Measurements from ENCODE around the gene LDAH.

The LDAH gene

DNA sequence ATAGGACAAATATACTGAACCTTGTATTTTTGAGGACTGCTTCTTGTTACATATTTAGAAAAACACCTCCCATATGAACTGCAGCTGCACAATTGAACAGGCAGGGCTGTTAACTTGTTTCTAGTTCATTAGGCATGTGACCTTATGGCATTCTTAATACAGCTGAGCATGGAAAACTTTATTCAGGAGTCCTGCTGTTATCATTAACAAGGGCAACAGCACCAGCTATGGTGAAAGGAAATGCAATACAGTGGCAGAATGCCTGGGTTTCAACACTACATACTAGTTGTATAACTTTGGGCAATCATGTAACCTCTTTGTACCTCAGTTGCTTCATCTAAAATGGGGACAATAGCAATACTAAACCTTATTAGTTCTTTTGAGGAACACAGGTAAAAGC is 84.1 kb downstream of the LDAH start:
- DNase-seq, result no peak
- Histone ChIP-seq H3K4me3 (ENCODE audit: low read length) (no peak overlapping the region), H3K27me3 (replicated peaks; ENCODE audit: insufficient read depth, low read length) (no peaks in the 10 kb centered on the region), H3K9me3 (replicated peaks; ENCODE audit: insufficient read depth, low read length) (no peaks in the 10 kb centered on the region), H3K79me2 (ENCODE audit: low read length) (peaks cover 3% of the 10 kb centered on the region; the same call in 1 of the 2 replicates), H2AFZ (ENCODE audit: low read length) (no peak overlapping the region), H3K9me2 (replicated peaks; ENCODE audit: insufficient read depth, low read length) (no peaks in the 10 kb centered on the region), H3K27ac (ENCODE audit: low read length) (no peak overlapping the region), H4K20me1 (ENCODE audit: insufficient read depth, low read length) (no peaks in the 10 kb centered on the region), H3K36me3 (replicated peaks; ENCODE audit: insufficient read depth, low read length) (no peaks in the 10 kb centered on the region; the same call in 1 of the 2 replicates), H3K4me2 (ENCODE audit: low read depth, low read length) (no peak overlapping the region), H3K9ac (ENCODE audit: low read length) (no peak overlapping the region), H3F3A (ENCODE audit: insufficient read depth, low read length) (peaks cover 8% of the 10 kb centered on the region; the same call in 1 of the 2 replicates), H3K4me1 (ENCODE audit: low read length) (peaks cover 23% of the 10 kb centered on the region)
- TF ChIP-seq EZH2 (optimal IDR thresholded peaks at IDR 0.05; ENCODE audit: low read depth, low read length) (no peak), EZH2phosphoT487 (IDR thresholded peaks at IDR 0.05; ENCODE audit: low read length) (no peak)
- TF ChIP-seq, protein P1, sequence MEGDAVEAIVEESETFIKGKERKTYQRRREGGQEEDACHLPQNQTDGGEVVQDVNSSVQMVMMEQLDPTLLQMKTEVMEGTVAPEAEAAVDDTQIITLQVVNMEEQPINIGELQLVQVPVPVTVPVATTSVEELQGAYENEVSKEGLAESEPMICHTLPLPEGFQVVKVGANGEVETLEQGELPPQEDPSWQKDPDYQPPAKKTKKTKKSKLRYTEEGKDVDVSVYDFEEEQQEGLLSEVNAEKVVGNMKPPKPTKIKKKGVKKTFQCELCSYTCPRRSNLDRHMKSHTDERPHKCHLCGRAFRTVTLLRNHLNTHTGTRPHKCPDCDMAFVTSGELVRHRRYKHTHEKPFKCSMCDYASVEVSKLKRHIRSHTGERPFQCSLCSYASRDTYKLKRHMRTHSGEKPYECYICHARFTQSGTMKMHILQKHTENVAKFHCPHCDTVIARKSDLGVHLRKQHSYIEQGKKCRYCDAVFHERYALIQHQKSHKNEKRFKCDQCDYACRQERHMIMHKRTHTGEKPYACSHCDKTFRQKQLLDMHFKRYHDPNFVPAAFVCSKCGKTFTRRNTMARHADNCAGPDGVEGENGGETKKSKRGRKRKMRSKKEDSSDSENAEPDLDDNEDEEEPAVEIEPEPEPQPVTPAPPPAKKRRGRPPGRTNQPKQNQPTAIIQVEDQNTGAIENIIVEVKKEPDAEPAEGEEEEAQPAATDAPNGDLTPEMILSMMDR (IDR thresholded peaks at IDR 0.05; ENCODE audit: low read length), result no peak

DNA sequence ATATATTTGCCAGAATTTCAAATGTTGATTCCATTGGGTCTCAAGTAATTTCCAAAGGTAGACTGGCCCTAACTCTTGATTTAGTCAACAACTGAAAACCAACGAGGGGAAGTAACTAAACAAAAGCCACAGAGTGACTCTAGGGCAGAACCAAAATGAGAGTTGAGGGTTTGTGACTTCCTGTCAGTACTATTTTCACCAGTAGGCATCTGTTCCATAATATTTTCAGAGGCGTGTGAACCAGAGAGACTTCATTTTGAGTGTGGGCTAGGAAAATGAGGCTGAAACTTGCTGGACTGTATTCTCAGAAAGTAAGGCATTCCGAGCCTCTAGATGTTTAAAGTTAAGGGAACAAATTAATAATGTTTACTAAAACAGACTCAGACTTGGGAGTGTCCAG is 85.4 kb downstream of the LDAH start:
- H4K20me1 ChIP-seq (ENCODE audit: insufficient read depth, low read length), result no peaks in the 10 kb centered on the region

DNA sequence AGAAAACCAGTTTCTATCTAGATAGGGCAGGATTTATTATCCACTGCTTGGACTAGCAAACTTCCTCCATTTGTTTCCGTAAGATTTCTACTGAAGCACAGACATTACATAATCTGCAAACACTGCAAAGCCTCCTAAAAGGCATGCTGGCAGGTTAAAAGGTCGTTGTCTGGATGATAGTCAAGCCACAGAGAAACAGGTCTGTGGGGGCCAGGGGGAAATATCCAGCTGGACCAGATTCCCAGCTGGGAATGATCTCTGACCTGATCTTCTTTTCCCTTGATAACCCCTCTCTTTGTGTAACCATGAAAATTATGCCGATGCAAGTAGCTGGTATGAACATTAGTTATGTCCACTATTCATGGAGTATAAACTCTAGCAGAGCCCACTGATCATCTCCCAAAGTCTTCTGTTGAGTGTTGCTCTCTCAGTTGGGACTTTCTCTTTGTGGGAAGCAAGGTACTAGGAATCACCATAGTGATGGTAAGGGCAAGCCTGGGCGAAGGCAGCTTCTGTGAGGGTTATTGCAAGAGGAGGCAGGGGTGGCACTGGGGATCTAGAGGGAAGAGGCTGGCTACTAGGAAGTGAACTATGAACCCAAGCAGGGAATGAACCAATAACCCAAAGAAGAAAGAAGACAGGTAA is 94.7 kb downstream of the LDAH start:
- no peak overlapping the region for H3K4me3 ChIP-seq (ENCODE audit: low read length)
- no peaks in the 10 kb centered on the region for H3K27me3 ChIP-seq (replicated peaks; ENCODE audit: insufficient read depth, low read length)
- no peaks in the 10 kb centered on the region for H3K36me3 ChIP-seq (replicated peaks; ENCODE audit: insufficient read depth, low read length)
- TF ChIP-seq EZH2phosphoT487 (IDR thresholded peaks at IDR 0.05; ENCODE audit: low read length), result no peak
- TF ChIP-seq EZH2 (optimal IDR thresholded peaks at IDR 0.05; ENCODE audit: low read depth, low read length), result no peak
- TF ChIP-seq, protein P1 (IDR thresholded peaks at IDR 0.05; ENCODE audit: low read length), result no peak
- H3K9me3 ChIP-seq (replicated peaks; ENCODE audit: insufficient read depth, low read length), result no peaks in the 10 kb centered on the region
- no peak overlapping the region for H2AFZ ChIP-seq (ENCODE audit: low read length)
- H3K4me2 ChIP-seq (ENCODE audit: low read depth, low read length), result no peak overlapping the region
- no peaks in the 10 kb centered on the region for H4K20me1 ChIP-seq (ENCODE audit: insufficient read depth, low read length)
- H3K9ac ChIP-seq (ENCODE audit: low read length), result no peak overlapping the region
- no peaks in the 10 kb centered on the region for H3K4me1 ChIP-seq (ENCODE audit: low read length)
- H3K9me2 ChIP-seq (replicated peaks; ENCODE audit: insufficient read depth, low read length), result no peaks in the 10 kb centered on the region
- no peaks in the 10 kb centered on the region for H3K79me2 ChIP-seq (ENCODE audit: low read length)
- no peak for DNase-seq
- H3K27ac ChIP-seq (ENCODE audit: low read length), result no peak overlapping the region
- H3F3A ChIP-seq (ENCODE audit: insufficient read depth, low read length), result no peaks in the 10 kb centered on the region

More for the DNA sequence above, 85.4 kb downstream of the LDAH start:
- Histone ChIP-seq H3K36me3 (replicated peaks; ENCODE audit: insufficient read depth, low read length) (no peaks in the 10 kb centered on the region; the same call in 1 of the 2 replicates), H3K27me3 (replicated peaks; ENCODE audit: insufficient read depth, low read length) (no peaks in the 10 kb centered on the region), H3K9me2 (replicated peaks; ENCODE audit: insufficient read depth, low read length) (no peaks in the 10 kb centered on the region), H3K4me1 (ENCODE audit: low read length) (peaks cover 23% of the 10 kb centered on the region), H3K4me3 (ENCODE audit: low read length) (no peak overlapping the region), H2AFZ (ENCODE audit: low read length) (no peak overlapping the region), H3K79me2 (ENCODE audit: low read length) (peaks cover 3% of the 10 kb centered on the region; the same call in 1 of the 2 replicates), H3K9me3 (replicated peaks; ENCODE audit: insufficient read depth, low read length) (no peaks in the 10 kb centered on the region), H3K27ac (ENCODE audit: low read length) (peak overlapping the region; percentile 54; the same call in 1 of the 2 replicates), H3F3A (ENCODE audit: insufficient read depth, low read length) (peaks cover 8% of the 10 kb centered on the region; the same call in 1 of the 2 replicates), H3K4me2 (ENCODE audit: low read depth, low read length) (peak overlapping the region; percentile 55), H3K9ac (ENCODE audit: low read length) (no peak overlapping the region)
- TF ChIP-seq EZH2 (optimal IDR thresholded peaks at IDR 0.05; ENCODE audit: low read depth, low read length), result no peak
- TF ChIP-seq, protein P1 (IDR thresholded peaks at IDR 0.05; ENCODE audit: low read length), result no peak
- DNase-seq, result peak; percentile 76
